DMS114 treated with DMSO at 0.1 percent for 48 hours (cell line): ENCODE measurements around the gene RAD9B.

Experiments used
- DNase-seq: peaks from one replicate; lab custom pipeline; 2025; ENCODE audit not compliant: unreplicated experiment; lab: John Stamatoyannopoulos, UW

RAD9B gene

DNA sequence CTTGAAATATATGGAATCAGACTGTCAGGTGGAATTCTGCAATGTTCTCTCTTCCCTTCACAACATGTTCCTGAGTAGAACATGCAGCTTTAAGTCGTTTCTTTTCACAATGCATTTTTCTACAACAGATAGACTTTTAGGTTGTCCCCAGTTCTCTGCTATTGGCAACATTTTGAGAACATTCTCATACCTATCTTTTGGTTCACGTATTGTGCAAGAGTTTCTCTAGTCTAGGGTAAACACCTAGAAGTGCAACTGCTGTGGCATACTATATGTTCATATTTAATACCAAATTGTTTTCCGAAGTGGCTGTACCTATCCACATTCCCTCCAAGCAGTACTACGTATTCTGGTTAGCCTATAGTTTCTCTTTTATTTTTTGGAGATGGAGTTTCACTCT, 48.9 kb downstream of the RAD9B start:
- DNase-seq = no peak
